Natural killer cell (primary cell): ENCODE data around the gene MAP3K10. TPM values are rescaled to one million over a fixed set of nuclear protein-coding genes. Genes with fewer than 3 reads are reported as not detected.
"Not testable (repeated sequence)": the region's sequence is repeated elsewhere in the genome, so short reads cannot be mapped to it uniquely, and the experiment has no call there.

Experiments used
- ATAC-seq, 3 donors: fragments of 150-1000 bp in 2 of 3; fragments of 200-7000 bp in 1 of 3; cut with Tn5 transposase; 1 replicate in 1 of 3; 2 replicates in 2 of 3; pipeline ENCODE4 v1.10.0; 2021; ENCODE audit warnings: mild to moderate bottlenecking in 2 of 3, moderate library complexity in 2 of 3
- DNase-seq, 2 donors: peaks; one replicate each; pipeline versions ENCODE4 v3.0.0 to v3.0.0-alpha.2; 2013 to 2021; ENCODE audit warnings: mixed read lengths in 1 of 2
- H3K27ac ChIP-seq: one replicate; pipeline ENCODE4 v1.5.1; 2013; ENCODE audit warnings: mild to moderate bottlenecking, low read length
- H3K27me3 ChIP-seq: one replicate; pipeline ENCODE4 v1.6.1; 2013; ENCODE audit warnings: low read length; ENCODE audit not compliant: control insufficient read depth, insufficient read depth
- H3K36me3 ChIP-seq: one replicate; pipeline ENCODE4 v1.6.1; 2013; ENCODE audit warnings: low read length; ENCODE audit not compliant: control insufficient read depth, insufficient read depth
- H3K4me1 ChIP-seq: one replicate; pipeline ENCODE4 v1.6.1; 2013; ENCODE audit warnings: low read length; ENCODE audit not compliant: control insufficient read depth, insufficient read depth
- H3K4me3 ChIP-seq: one replicate; pipeline ENCODE4 v1.5.1; 2013; ENCODE audit warnings: low read length
- H3K9me3 ChIP-seq: one replicate; pipeline ENCODE4 v1.6.1; 2013; ENCODE audit warnings: low read length; ENCODE audit not compliant: control insufficient read depth, insufficient read depth
- H3K27ac Mint-ChIP-seq, 2 donors: one replicate each; pipeline ENCODE4 v1.8.0; 2022; ENCODE audit warnings: mild to moderate bottlenecking in 2 of 2, mixed read lengths in 2 of 2, moderate library complexity in 1 of 2
- H3K27me3 Mint-ChIP-seq, 2 donors: one replicate each; pipeline ENCODE4 v1.8.0; 2022; ENCODE audit warnings: low read depth in 2 of 2, mixed read lengths in 2 of 2
- H3K36me3 Mint-ChIP-seq: one replicate; pipeline ENCODE4 v1.8.0; 2022; ENCODE audit warnings: mixed read lengths
- H3K4me1 Mint-ChIP-seq, 2 donors: one replicate each; pipeline ENCODE4 v1.8.0; 2022; ENCODE audit warnings: mixed read lengths in 2 of 2
- H3K4me3 Mint-ChIP-seq: one replicate; pipeline ENCODE4 v1.8.0; 2022; ENCODE audit warnings: mild to moderate bottlenecking, moderate library complexity, mixed read lengths
- H3K9me3 Mint-ChIP-seq, 2 donors: one replicate each; pipeline ENCODE4 v1.8.0; 2022; ENCODE audit warnings: mixed read lengths in 2 of 2
- WGBS: methylation state at CpG from one replicate; pipeline ENCODE4 v1.1.7; 2013; ENCODE audit warnings: missing lambda C conversion rate; ENCODE audit not compliant: insufficient coverage; 5-methylcytosine and 5-hydroxymethylcytosine counted together
- intact Hi-C: fragments of 100-400 bp; cut with micrococcal nuclease; formaldehyde crosslinking; loops from one replicate; pipeline ENCODE4 v1.14.2; 2022
- total RNA-seq, 4 donors: library from RNA; stranded (reverse); fragments of 120-200 nt in 1 of 4; gene quantifications; one replicate each; pipeline versions ENCODE4 v1.2.3 to v1.2.4, GENCODE V29; 2013 to 2022
- TF ChIP-seq, protein P1 (sequence below): fragments of 200-600 bp; IDR thresholded peaks from one replicate; pipeline ENCODE4 v1.8.0; 2022; ENCODE audit warnings: antibody characterized with exemption

The MAP3K10 gene
- total RNA-seq, 3 donors from 2014 or later (not counting 1 experiment from before 2014, with no cell fraction given) = 27.1 to 39.0 (median 36.0) TPM

GRCh38 chr19:40144151-40144550, 47.1 kb upstream of the MAP3K10 start:
- Histone ChIP-seq H3K4me3 (no peak overlapping the region), H3K9me3 (no peaks in the 10 kb centered on the region), H3K27me3 (no peaks in the 10 kb centered on the region), H3K27ac (peak overlapping the region; percentile 71), H3K4me1 (peaks cover 62% of the 10 kb centered on the region), H3K36me3 (no peaks in the 10 kb centered on the region)
- no peaks in the 10 kb centered on the region for H3K36me3 Mint-ChIP-seq
- whole genome bisulfite sequencing = 2% methylated on average over 5 of the region's 5 CpGs
- H3K4me3 Mint-ChIP-seq = peak overlapping the region; percentile 83
- TF ChIP-seq, protein P1, sequence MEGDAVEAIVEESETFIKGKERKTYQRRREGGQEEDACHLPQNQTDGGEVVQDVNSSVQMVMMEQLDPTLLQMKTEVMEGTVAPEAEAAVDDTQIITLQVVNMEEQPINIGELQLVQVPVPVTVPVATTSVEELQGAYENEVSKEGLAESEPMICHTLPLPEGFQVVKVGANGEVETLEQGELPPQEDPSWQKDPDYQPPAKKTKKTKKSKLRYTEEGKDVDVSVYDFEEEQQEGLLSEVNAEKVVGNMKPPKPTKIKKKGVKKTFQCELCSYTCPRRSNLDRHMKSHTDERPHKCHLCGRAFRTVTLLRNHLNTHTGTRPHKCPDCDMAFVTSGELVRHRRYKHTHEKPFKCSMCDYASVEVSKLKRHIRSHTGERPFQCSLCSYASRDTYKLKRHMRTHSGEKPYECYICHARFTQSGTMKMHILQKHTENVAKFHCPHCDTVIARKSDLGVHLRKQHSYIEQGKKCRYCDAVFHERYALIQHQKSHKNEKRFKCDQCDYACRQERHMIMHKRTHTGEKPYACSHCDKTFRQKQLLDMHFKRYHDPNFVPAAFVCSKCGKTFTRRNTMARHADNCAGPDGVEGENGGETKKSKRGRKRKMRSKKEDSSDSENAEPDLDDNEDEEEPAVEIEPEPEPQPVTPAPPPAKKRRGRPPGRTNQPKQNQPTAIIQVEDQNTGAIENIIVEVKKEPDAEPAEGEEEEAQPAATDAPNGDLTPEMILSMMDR = no peak
- intact Hi-C loops = loop anchor here (2.0 to 10.0 kb wide), 2 partner anchors 21 to 141 kb away; partner anchors contain the start of gene AKT2
- H3K9me3 Mint-ChIP-seq = no peaks in the 10 kb centered on the region
- H3K27me3 Mint-ChIP-seq = no peaks in the 10 kb centered on the region
- H3K27ac Mint-ChIP-seq = peak overlapping the region; percentile 93 to 96
- ATAC-seq (peak; percentile 68 to 84 (median 80)), DNase-seq (peak in 1 of 2 donors; percentile 81)
- H3K4me1 Mint-ChIP-seq = peaks cover 45 to 58% of the 10 kb centered on the region in 2 donors

GRCh38 chr19:40144947-40145748, 46.1 kb upstream of the MAP3K10 start:
- WGBS = 44% methylated on average over 4 of the region's 5 CpGs
- no peaks in the 10 kb centered on the region for H3K27me3 Mint-ChIP-seq
- no peaks in the 10 kb centered on the region for H3K36me3 Mint-ChIP-seq
- peak in 1 of 2 donors; percentile 33 for DNase-seq
- TF ChIP-seq, protein P1 = no peak
- Histone ChIP-seq H3K27ac (peak overlapping the region; percentile 71), H3K27me3 (no peaks in the 10 kb centered on the region), H3K9me3 (no peaks in the 10 kb centered on the region), H3K36me3 (no peaks in the 10 kb centered on the region), H3K4me3 (no peak overlapping the region), H3K4me1 (peaks cover 59% of the 10 kb centered on the region)
- no peaks in the 10 kb centered on the region for H3K9me3 Mint-ChIP-seq
- ATAC-seq = peak in 1 of 3 donors; percentile 29
- H3K27ac Mint-ChIP-seq = peak overlapping the region; percentile 93 to 96
- peaks cover 38 to 51% of the 10 kb centered on the region in 2 donors for H3K4me1 Mint-ChIP-seq
- intact Hi-C loops = loop anchor here (1.0 to 10.0 kb wide), 3 partner anchors 12 to 140 kb away; partner anchors contain the start of gene AKT2
- peak overlapping the region; percentile 85 for H3K4me3 Mint-ChIP-seq

DNA sequence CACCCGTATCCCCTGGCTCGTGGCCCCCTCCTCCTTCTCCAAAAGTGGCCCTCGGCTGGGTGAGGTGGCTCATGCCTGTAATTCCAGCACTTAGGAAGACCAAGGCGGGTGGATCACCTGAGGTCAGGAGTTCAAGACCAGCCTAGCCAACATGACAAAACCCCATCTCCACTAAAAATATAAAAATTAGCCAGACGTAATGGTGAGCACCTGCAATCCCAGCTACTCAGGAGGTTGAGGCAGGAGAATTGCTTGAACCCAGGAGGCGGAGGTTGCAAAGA, 45.5 kb upstream of the MAP3K10 start:
- peak overlapping the region; percentile 93 to 96 for H3K27ac Mint-ChIP-seq
- peak overlapping the region; percentile 38 for H3K4me3 Mint-ChIP-seq
- peaks cover 58% of the 10 kb centered on the region for H3K4me1 ChIP-seq
- WGBS = 98% methylated on average over 6 of the region's 6 CpGs
- intact Hi-C loops = loop anchor here (1.0 to 10.0 kb wide), 3 partner anchors 12 to 139 kb away; partner anchors contain the start of gene AKT2
- DNase-seq, H3K36me3 ChIP-seq, H3K27me3 Mint-ChIP-seq, H3K27me3 ChIP-seq, H3K36me3 Mint-ChIP-seq, H3K4me3 ChIP-seq, H3K9me3 ChIP-seq, ATAC-seq, H3K9me3 Mint-ChIP-seq: not testable (repeated sequence)
- H3K27ac ChIP-seq = peak overlapping the region; percentile 71
- peaks cover 38 to 51% of the 10 kb centered on the region in 2 donors for H3K4me1 Mint-ChIP-seq

DNA sequence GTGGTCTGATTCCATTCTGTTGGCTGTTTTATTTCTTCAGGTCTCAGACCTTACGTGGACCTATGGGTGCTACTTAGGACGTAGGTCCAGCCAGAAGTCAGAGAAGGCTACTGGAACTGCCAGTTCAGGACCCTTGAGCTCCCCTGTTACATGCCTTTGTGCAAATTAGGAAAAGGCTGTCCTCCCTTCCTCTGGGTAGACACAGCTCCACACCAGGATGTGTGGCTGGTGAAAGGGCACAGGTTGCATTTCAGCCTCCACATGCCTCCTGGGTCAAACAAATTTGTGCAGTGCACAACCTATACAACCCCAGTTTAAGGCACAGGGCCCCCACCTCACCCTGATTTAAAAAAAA, 43.9 kb upstream of the MAP3K10 start:
- Histone ChIP-seq H3K27me3 (no peaks in the 10 kb centered on the region), H3K4me3 (no peak overlapping the region), H3K36me3 (no peaks in the 10 kb centered on the region), H3K4me1 (peaks cover 52% of the 10 kb centered on the region), H3K27ac (no peak overlapping the region), H3K9me3 (no peaks in the 10 kb centered on the region)
- no peaks in the 10 kb centered on the region for H3K27me3 Mint-ChIP-seq
- H3K4me1 Mint-ChIP-seq = peaks cover 38 to 45% of the 10 kb centered on the region in 2 donors
- intact Hi-C loops = loop anchor here (10.0 kb wide), 1 partner anchor 137 kb away; the partner anchor contains the start of gene AKT2
- TF ChIP-seq, protein P1 = no peak
- WGBS = 88% methylated on average over 2 of the region's 2 CpGs
- H3K4me3 Mint-ChIP-seq = no peak overlapping the region
- no peaks in the 10 kb centered on the region for H3K36me3 Mint-ChIP-seq
- H3K9me3 Mint-ChIP-seq = no peaks in the 10 kb centered on the region
- ATAC-seq (no peak), DNase-seq (no peak)
- peak overlapping the region; percentile 11 to 46 for H3K27ac Mint-ChIP-seq
